Adipose tissue (tissue), 3 donors: ENCODE results near the gene NFKBIA. TPM values are rescaled to one million over a fixed set of nuclear protein-coding genes. Genes with fewer than 3 reads are reported as not detected.
"Not testable (repeated sequence)": the region's sequence is repeated elsewhere in the genome, so short reads cannot be mapped to it uniquely, and the experiment has no call there.

Experiments
- H3K27ac ChIP-seq: one replicate; pipeline ENCODE4 v1.5.1; 2013; ENCODE audit warnings: low read depth, low read length
- WGBS, 3 donors: extraction: QIAGEN DNeasy Blood & Tissue Kit; methylation state at CpG; one replicate each; pipeline ENCODE4 v1.1.7; 2013; 5-methylcytosine and 5-hydroxymethylcytosine counted together
- polyA plus RNA-seq, 3 donors: library from polyadenylated mRNA; stranded (reverse); fragments of 200-250 nt; gene quantifications; one replicate each; pipeline ENCODE4 v1.2.3, GENCODE V29; 2013
- donor health status: healthy with polysubstance abuse.
- donor health status: Bipolar disorder and iron deficiency.
- donor health status: healthy.

Gene NFKBIA
- polyA plus RNA-seq, 3 donors, result 71.7 to 422 (median 244) TPM

DNA sequence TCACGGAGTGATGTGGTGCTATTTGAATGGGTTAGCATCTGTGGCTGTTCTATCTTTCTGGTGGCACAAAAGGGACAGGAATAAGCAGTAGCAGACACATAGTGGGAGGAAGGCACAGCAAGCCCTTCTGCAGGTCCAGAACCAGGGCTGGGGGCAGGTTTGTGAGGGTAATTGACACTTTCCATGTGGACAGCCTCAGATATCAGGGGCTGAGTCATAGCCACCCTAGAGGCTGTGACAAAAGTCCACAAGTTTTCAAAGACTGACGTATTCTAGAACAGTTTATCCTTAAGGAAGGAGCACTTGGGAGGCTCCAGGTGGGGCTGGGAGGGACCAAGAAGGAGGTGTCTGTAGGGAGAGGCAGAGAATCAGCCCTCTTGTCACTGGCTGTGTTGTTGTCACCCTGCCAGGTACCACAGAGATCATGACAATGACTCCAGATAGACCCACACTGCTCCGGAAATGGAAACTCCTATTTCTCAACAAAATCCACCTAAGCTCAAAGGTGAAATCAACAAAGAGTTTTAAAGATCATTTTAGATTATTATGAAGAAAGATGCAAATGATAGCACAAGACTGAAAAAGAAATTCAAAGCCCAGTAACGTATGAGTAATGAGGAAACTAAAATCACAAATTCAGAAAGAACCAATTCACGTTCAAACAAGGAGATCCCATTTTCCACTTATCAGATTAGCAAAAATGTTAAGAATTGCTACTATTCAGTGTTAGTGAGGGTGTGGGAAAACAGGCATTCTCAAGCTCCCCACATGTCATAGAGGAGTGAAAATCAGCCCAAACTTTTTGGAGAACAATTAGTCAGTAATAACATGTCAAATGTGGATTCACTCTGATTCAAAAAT is 48.3 kb downstream of the NFKBIA start:
- no peak overlapping the region for H3K27ac ChIP-seq
- WGBS, 3 donors, result 55 to 60% (median 59%) methylated on average over 5 of the region's 5 CpGs

DNA sequence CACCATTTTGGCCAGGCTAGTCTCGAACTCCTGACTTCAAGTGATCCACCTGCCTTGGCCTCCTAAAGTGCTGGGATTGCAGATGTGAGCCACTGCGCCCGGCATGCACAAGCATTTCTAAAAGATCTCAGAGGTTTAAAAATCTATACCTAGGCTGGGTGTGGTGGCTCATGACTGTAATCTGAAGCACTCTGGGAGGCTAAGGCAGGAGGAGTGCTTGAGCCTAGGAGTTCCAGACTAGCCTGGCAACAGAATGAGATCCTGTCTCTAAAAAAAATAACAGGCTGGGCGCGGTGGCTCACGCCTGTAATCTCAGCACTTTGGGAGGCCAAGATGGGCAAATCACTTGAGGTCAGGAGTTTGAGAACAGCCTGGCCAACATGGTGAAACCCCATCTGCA is 49.3 kb downstream of the NFKBIA start:
- not testable (repeated sequence) for H3K27ac ChIP-seq
- 93 to 95% (median 95%) methylated on average over 6 of the region's 6 CpGs for WGBS, 3 donors

DNA sequence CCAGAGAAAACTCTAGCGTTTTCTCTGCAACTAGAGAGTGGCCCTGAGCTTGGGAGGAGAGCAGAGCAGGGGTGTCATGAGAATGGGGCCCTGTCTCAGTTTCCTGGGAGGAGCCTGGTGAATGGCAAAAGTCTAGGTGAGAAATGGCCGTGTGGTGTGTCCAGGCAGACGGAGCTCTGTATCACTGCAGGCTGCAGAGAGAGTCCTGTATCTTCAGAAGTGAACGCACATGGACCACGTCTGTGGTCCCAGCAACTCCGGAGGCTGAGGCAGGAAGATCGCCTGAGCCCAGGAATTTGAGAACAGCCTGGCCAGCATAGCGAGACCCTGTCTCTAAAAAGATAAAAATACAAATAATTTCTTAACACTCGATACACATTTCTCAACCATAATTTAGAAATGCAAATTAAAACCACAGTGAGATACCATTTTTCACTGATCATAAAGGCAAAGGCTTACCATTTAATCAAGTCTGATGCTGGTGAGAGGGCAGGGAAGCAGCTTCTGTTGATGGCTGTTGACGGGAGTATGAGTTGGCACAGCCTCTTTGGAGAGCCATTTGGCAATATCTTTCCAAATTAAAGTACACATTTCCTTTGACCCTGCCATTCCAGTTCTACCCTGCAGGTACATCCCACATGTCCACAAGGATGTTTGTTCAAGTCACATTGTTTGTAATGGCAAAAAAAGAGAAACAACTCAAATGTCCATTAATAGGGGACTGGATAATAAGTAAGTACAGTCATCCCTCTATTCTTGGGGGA is 51.0 kb downstream of the NFKBIA start:
- no peak overlapping the region for H3K27ac ChIP-seq
- WGBS, 3 donors, result 65 to 79% (median 66%) methylated on average over 10 of the region's 10 CpGs

DNA sequence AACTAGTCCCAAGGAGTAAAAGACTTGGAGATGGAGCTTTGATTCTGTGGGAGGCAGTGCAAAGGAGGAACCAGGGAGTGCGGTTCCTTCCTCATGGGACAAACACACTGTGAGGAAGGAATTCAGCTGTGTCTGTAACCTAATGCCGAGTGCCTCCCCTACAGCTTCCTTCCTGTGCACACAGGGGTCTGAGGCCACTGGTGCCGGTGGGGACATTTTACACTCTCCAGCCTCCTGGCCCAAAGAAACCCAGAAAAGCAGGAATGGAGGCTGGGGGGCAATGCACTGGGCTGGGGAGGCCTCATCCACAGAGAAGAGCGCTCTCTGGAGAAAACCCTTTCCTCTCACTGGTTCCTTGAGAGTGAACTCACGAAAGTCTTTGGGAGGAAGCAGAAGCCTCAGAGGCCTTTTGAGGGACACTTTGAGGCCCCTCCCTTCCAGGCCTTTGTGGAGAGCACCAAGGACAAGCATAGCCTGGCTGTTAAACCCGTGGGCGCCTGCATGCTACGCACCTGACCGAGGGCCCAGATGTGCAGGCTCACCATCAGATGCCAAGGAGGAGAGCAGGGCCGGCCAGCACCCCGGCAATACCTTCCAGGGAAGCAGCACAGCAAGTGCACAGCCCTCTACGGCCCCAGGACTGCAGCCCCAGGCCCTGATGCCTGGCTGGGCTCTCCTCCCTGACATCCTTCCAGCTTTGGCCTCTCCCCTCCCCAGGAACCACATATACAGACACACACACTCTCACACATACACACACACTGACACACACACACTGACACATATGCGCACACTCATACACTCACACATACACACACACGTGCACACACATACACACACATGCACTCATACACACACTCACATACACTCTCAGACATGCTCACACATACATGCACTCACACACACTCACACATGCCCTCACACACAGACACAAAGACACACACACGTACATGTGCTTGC is 52.0 kb downstream of the NFKBIA start:
- 57 to 80% (median 59%) methylated on average over 15 of the region's 15 CpGs for WGBS, 3 donors
- no peak overlapping the region for H3K27ac ChIP-seq

DNA sequence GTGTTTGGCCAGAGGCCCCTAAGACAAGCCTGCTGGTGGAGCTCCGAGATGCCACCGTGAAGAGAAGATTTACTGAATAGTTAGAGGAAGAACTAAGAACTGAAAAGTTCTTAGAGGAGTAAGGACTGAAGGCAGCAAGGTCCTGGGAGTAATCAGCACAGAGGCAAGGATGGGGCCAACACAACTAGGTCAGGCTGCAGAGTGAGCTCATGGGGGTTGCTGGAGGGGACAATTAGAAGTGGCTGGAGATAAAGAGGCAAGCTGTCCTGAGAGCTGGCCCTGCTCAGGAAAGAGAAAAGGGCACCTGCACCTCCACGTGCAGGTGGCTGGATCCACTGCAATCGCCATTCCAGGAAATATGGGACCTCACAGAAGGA is 52.7 kb downstream of the NFKBIA start:
- 54 to 83% (median 69%) methylated on average over 4 of the region's 4 CpGs for WGBS, 3 donors
- H3K27ac ChIP-seq, result no peak overlapping the region

Other genes with a start within 250 kb of the NFKBIA start
- 100 to 1,000 TPM in 2 of 3 donors, 10 to 100 TPM in 1; 92.3 to 191 (median 173) TPM for gene PSMA6, start 112.4 kb downstream of the NFKBIA start, polyA plus RNA-seq
- gene INSM2, start 129.4 kb upstream of the NFKBIA start, polyA plus RNA-seq, result not detected